Measurements from ENCODE around the gene FAAP20. TPM values are rescaled to one million over a fixed set of nuclear protein-coding genes. Genes with fewer than 3 reads are reported as not detected.

The FAAP20 gene
- total RNA-seq, 1 donor from 2014 or later = 38.3 TPM

DNA sequence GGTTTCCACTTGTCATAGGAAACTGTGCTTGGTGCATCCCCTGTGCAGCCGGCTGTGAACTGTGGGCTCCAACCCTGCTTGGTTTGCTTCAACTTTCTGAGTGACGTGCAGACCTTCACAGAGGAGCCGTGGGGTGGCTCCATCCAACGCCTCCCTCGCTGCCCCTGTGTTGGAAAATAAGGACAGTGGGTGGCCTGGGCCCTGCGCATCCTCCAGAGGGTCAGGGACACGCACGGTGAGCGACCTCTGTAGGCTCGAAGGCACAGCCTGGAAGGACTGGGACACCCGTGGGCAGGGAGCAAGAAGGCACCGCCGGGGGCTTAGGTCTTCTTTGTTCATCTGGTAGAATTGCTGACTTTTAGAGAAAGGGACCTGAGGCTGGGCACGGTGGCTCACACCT, 6.5 kb upstream of the FAAP20 start:
- intact Hi-C loops (cut with DNase I) = no loop called here
- Histone ChIP-seq H3K27me3 (no peaks in the 10 kb centered on the region), H3K36me3 (no peaks in the 10 kb centered on the region), H3K4me3 (no peak overlapping the region), H3K27ac (no peak overlapping the region), H3K4me1 (peaks cover 20 to 37% of the 10 kb centered on the region in 2 donors), H3K9me3 (no peaks in the 10 kb centered on the region)
- TF ChIP-seq, protein P1, sequence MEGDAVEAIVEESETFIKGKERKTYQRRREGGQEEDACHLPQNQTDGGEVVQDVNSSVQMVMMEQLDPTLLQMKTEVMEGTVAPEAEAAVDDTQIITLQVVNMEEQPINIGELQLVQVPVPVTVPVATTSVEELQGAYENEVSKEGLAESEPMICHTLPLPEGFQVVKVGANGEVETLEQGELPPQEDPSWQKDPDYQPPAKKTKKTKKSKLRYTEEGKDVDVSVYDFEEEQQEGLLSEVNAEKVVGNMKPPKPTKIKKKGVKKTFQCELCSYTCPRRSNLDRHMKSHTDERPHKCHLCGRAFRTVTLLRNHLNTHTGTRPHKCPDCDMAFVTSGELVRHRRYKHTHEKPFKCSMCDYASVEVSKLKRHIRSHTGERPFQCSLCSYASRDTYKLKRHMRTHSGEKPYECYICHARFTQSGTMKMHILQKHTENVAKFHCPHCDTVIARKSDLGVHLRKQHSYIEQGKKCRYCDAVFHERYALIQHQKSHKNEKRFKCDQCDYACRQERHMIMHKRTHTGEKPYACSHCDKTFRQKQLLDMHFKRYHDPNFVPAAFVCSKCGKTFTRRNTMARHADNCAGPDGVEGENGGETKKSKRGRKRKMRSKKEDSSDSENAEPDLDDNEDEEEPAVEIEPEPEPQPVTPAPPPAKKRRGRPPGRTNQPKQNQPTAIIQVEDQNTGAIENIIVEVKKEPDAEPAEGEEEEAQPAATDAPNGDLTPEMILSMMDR (IDR thresholded peaks at IDR 0.05) = no peak
- DNase-seq (ENCODE audit: low spot score in 2 of 2) = no peak

GRCh38 chr1:2200308-2200943, 5.9 kb upstream of the FAAP20 start:
- DNase-seq (ENCODE audit: low spot score in 2 of 2) = no peak
- no peaks in the 10 kb centered on the region for H3K9me3 ChIP-seq
- H3K4me3 ChIP-seq = peak overlapping the region in 1 of 2 donors; percentile 60
- no peaks in the 10 kb centered on the region for H3K36me3 ChIP-seq
- intact Hi-C loops (cut with DNase I) = no loop called here
- H3K4me1 ChIP-seq = peaks cover 14 to 35% of the 10 kb centered on the region in 2 donors
- H3K27me3 ChIP-seq = no peaks in the 10 kb centered on the region
- peak overlapping the region; percentile 90 for H3K27ac ChIP-seq
- TF ChIP-seq, protein P1 (IDR thresholded peaks at IDR 0.05) = no peak

GRCh38 chr1:2199042-2199810, 4.7 kb upstream of the FAAP20 start:
- TF ChIP-seq, protein P1 (IDR thresholded peaks at IDR 0.05) = peak in 1 of 3 experiments; percentile 13
- Histone ChIP-seq H3K4me1 (peaks cover 12 to 34% of the 10 kb centered on the region in 2 donors), H3K4me3 (peak overlapping the region; percentile 44 to 60), H3K27me3 (no peaks in the 10 kb centered on the region), H3K9me3 (no peaks in the 10 kb centered on the region), H3K27ac (peak overlapping the region; percentile 90), H3K36me3 (no peaks in the 10 kb centered on the region)
- intact Hi-C loops (cut with DNase I) = loop anchor here (1.0 to 5.0 kb wide), 4 partner anchors 36 to 348 kb away; no protein-coding TSS in a partner anchor
- peak; percentile 83 to 97 for DNase-seq (ENCODE audit: low spot score in 2 of 2)

GRCh38 chr1:2198571-2198970, 4.0 kb upstream of the FAAP20 start:
- TF ChIP-seq, protein P1 (IDR thresholded peaks at IDR 0.05) = no peak
- Histone ChIP-seq H3K9me3 (no peaks in the 10 kb centered on the region), H3K4me1 (peaks cover 13 to 32% of the 10 kb centered on the region in 2 donors), H3K36me3 (no peaks in the 10 kb centered on the region), H3K4me3 (peak overlapping the region in 1 of 2 donors; percentile 60), H3K27me3 (no peaks in the 10 kb centered on the region), H3K27ac (peak overlapping the region; percentile 90)
- intact Hi-C loops (cut with DNase I) = loop anchor here (2.0 to 5.0 kb wide), 3 partner anchors 36 to 348 kb away; no protein-coding TSS in a partner anchor
- no peak for DNase-seq (ENCODE audit: low spot score in 2 of 2)

GRCh38 chr1:2197707-2198165, 3.2 kb upstream of the FAAP20 start:
- Histone ChIP-seq H3K4me3 (no peak overlapping the region), H3K27me3 (no peaks in the 10 kb centered on the region), H3K9me3 (no peaks in the 10 kb centered on the region), H3K36me3 (no peaks in the 10 kb centered on the region), H3K4me1 (peaks cover 15 to 40% of the 10 kb centered on the region in 2 donors), H3K27ac (peak overlapping the region; percentile 90)
- intact Hi-C loops (cut with DNase I) = loop anchor here (2.0 to 5.0 kb wide), 3 partner anchors 37 to 349 kb away; no protein-coding TSS in a partner anchor
- DNase-seq (ENCODE audit: low spot score in 2 of 2) = no peak
- TF ChIP-seq, protein P1 (IDR thresholded peaks at IDR 0.05) = no peak
